Caco-2 (cell line): ENCODE measurements around the gene C3orf22. TPM values are rescaled to one million over a fixed set of nuclear protein-coding genes. Genes with fewer than 3 reads are reported as not detected.
A peak's percentile ranks its signal among the peaks of the same experiment; 100 is the strongest.

Experiments
- BruUV-seq: library from RNA; stranded (reverse); fragments of 400-500 nt; replicated peaks from 2 replicates; lab custom pipeline; 2021; lab: Mats Ljungman, UMichigan
- CTCF ChIA-PET: fragments of 300-600 bp; sonication (Branson Sonifier 250); formaldehyde crosslinking; loops from one replicate; lab custom pipeline; 2022; ENCODE audit warnings: antibody characterized with exemption; lab: Charles Lee
- POLR2A ChIA-PET: fragments of 300-600 bp; sonication (Branson Sonifier 250); formaldehyde crosslinking; loops from one replicate; lab custom pipeline; 2022; ENCODE audit warnings: antibody characterized with exemption; lab: Charles Lee
- DNase-seq, 2 experiments: peaks; one replicate each; pipeline versions ENCODE4 v3.0.0 to v3.0.0-alpha.2; 2020 to 2022
- H3K27me3 ChIP-seq: replicated peaks from 2 replicates; pipeline ENCODE4 v1.6.0; 2011; ENCODE audit warnings: low read length; ENCODE audit not compliant: control insufficient read depth, insufficient read depth
- H3K36me3 ChIP-seq: 2 replicates; pipeline ENCODE4 v1.5.1; 2011; ENCODE audit warnings: low read length; ENCODE audit not compliant: control insufficient read depth, insufficient read depth
- H3K4me1 ChIP-seq: fragments of 250-450 bp; sonication (Bioruptor Pico); 2 replicates; pipeline ENCODE4 v1.5.1; 2020; ENCODE audit warnings: mild to moderate bottlenecking
- H3K4me3 ChIP-seq: 2 replicates; pipeline ENCODE4 v1.5.1; 2011; ENCODE audit warnings: low read depth, mild to moderate bottlenecking, control low read depth, low read length
- H3K9me3 ChIP-seq: fragments of 250-450 bp; sonication (Bioruptor Pico); 2 replicates; pipeline ENCODE4 v1.5.1; 2020; ENCODE audit warnings: mild to moderate bottlenecking, moderate library complexity
- H3K27ac Mint-ChIP-seq: one replicate; pipeline ENCODE4 v1.8.0; 2022; ENCODE audit warnings: mixed read lengths; ENCODE audit not compliant: unreplicated experiment
- H3K27me3 Mint-ChIP-seq: one replicate; pipeline ENCODE4 v1.8.0; 2022; ENCODE audit warnings: mixed read lengths; ENCODE audit not compliant: insufficient read depth, unreplicated experiment
- H3K36me3 Mint-ChIP-seq: one replicate; pipeline ENCODE4 v1.8.0; 2022; ENCODE audit warnings: mild to moderate bottlenecking, mixed read lengths; ENCODE audit not compliant: insufficient read depth, unreplicated experiment
- H3K4me1 Mint-ChIP-seq: one replicate; pipeline ENCODE4 v1.8.0; 2022; ENCODE audit warnings: low read depth, mixed read lengths; ENCODE audit not compliant: unreplicated experiment
- H3K4me3 Mint-ChIP-seq: one replicate; pipeline ENCODE4 v1.8.0; 2022; ENCODE audit warnings: mild to moderate bottlenecking, moderate library complexity, mixed read lengths; ENCODE audit not compliant: unreplicated experiment
- H3K9me3 Mint-ChIP-seq: one replicate; pipeline ENCODE4 v1.8.0; 2022; ENCODE audit warnings: mixed read lengths; ENCODE audit not compliant: unreplicated experiment
- intact Hi-C: fragments of 100-400 bp; cut with micrococcal nuclease; formaldehyde crosslinking; loops from one replicate; pipeline ENCODE4 v1.10.0; 2022; ENCODE audit not compliant: unreplicated experiment
- total RNA-seq: library from RNA; stranded (reverse); gene quantifications from 2 replicates; pipeline ENCODE4 v1.2.3, GENCODE V29; 2022
- TF ChIP-seq, protein P1 (sequence below), 2 experiments: fragments of 200-600 bp in 1 of 2; IDR thresholded peaks; 1 replicate in 1 of 2; 2 replicates in 1 of 2; pipeline versions ENCODE4 v1.5.1 to v1.8.0; 2011 to 2022; ENCODE audit warnings: antibody characterized with exemption in 1 of 2, control low read depth in 1 of 2, inconsistent platforms in 1 of 2, low read depth in 1 of 2, low read length in 1 of 2, mild to moderate bottlenecking in 1 of 2, moderate library complexity in 1 of 2; ENCODE audit not compliant: insufficient read depth in 1 of 2, severe bottlenecking in 1 of 2, unreplicated experiment in 1 of 2

C3orf22 gene
- total RNA-seq, 1 experiment from 2014 or later, result not detected

- TF ChIP-seq, protein P1, sequence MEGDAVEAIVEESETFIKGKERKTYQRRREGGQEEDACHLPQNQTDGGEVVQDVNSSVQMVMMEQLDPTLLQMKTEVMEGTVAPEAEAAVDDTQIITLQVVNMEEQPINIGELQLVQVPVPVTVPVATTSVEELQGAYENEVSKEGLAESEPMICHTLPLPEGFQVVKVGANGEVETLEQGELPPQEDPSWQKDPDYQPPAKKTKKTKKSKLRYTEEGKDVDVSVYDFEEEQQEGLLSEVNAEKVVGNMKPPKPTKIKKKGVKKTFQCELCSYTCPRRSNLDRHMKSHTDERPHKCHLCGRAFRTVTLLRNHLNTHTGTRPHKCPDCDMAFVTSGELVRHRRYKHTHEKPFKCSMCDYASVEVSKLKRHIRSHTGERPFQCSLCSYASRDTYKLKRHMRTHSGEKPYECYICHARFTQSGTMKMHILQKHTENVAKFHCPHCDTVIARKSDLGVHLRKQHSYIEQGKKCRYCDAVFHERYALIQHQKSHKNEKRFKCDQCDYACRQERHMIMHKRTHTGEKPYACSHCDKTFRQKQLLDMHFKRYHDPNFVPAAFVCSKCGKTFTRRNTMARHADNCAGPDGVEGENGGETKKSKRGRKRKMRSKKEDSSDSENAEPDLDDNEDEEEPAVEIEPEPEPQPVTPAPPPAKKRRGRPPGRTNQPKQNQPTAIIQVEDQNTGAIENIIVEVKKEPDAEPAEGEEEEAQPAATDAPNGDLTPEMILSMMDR (IDR thresholded peaks at IDR 0.05; ENCODE audit: insufficient read depth in 1 of 2, low read depth in 1 of 2, low read length in 1 of 2, severe bottlenecking in 1 of 2, unreplicated experiment in 1 of 2), result no peak
- Histone ChIP-seq H3K9me3 (no peaks in the 10 kb centered on the region), H3K4me3 (no peak overlapping the region), H3K36me3 (no peaks in the 10 kb centered on the region), H3K4me1 (no peaks in the 10 kb centered on the region), H3K27me3 (no peaks in the 10 kb centered on the region)
- no peaks in the 10 kb centered on the region for H3K36me3 Mint-ChIP-seq
- H3K9me3 Mint-ChIP-seq, result no peaks in the 10 kb centered on the region
- intact Hi-C loops, result no loop called here
- H3K27ac Mint-ChIP-seq, result no peak overlapping the region
- ChIA-PET CTCF (no interaction called here), POLR2A (no interaction called here)
- DNase-seq, result no peak
- BruUV-seq, result no TSS peak
- H3K4me3 Mint-ChIP-seq, result no peak overlapping the region
- peaks cover 10% of the 10 kb centered on the region for H3K27me3 Mint-ChIP-seq
- H3K4me1 Mint-ChIP-seq, result peaks cover 6% of the 10 kb centered on the region
Observed at GRCh38 chr3:126578702-126579101, 20.0 kb upstream of the C3orf22 start.

GRCh38 chr3:126577261-126577660, 18.5 kb upstream of the C3orf22 start:
- TF ChIP-seq, protein P1 (IDR thresholded peaks at IDR 0.05; ENCODE audit: insufficient read depth in 1 of 2, low read depth in 1 of 2, low read length in 1 of 2, severe bottlenecking in 1 of 2, unreplicated experiment in 1 of 2), result no peak
- ChIA-PET CTCF (no interaction called here), POLR2A (no interaction called here)
- no peak overlapping the region for H3K27ac Mint-ChIP-seq
- Histone ChIP-seq H3K27me3 (no peaks in the 10 kb centered on the region), H3K4me3 (no peak overlapping the region), H3K4me1 (no peaks in the 10 kb centered on the region), H3K9me3 (no peaks in the 10 kb centered on the region), H3K36me3 (no peaks in the 10 kb centered on the region)
- DNase-seq, result no peak
- no peaks in the 10 kb centered on the region for H3K36me3 Mint-ChIP-seq
- H3K27me3 Mint-ChIP-seq, result peaks cover 13% of the 10 kb centered on the region
- no peak overlapping the region for H3K4me3 Mint-ChIP-seq
- intact Hi-C loops, result no loop called here
- no TSS peak for BruUV-seq
- no peaks in the 10 kb centered on the region for H3K9me3 Mint-ChIP-seq
- peaks cover 15% of the 10 kb centered on the region for H3K4me1 Mint-ChIP-seq

GRCh38 chr3:126573492-126574117, 14.9 kb upstream of the C3orf22 start:
- H3K9me3 ChIP-seq, result no peaks in the 10 kb centered on the region
- peak overlapping the region; percentile 29 for H3K4me3 ChIP-seq
- no TSS peak for BruUV-seq
- DNase-seq, result peak; percentile 60 to 61
- intact Hi-C loops, result no loop called here
- ChIA-PET POLR2A (no interaction called here), CTCF (no interaction called here)
- TF ChIP-seq, protein P1 (IDR thresholded peaks at IDR 0.05; ENCODE audit: insufficient read depth in 1 of 2, low read depth in 1 of 2, low read length in 1 of 2, severe bottlenecking in 1 of 2, unreplicated experiment in 1 of 2), result no peak
- Mint-ChIP-seq H3K27ac (no peak overlapping the region), H3K4me3 (peak overlapping the region; percentile 75), H3K36me3 (no peaks in the 10 kb centered on the region), H3K27me3 (peaks cover 6% of the 10 kb centered on the region), H3K9me3 (no peaks in the 10 kb centered on the region), H3K4me1 (peaks cover 15% of the 10 kb centered on the region)
- no peaks in the 10 kb centered on the region for H3K27me3 ChIP-seq
- H3K4me1 ChIP-seq, result no peaks in the 10 kb centered on the region
- H3K36me3 ChIP-seq, result no peaks in the 10 kb centered on the region
